GM21723 (cell line): ENCODE results near the gene CLDN20.
A peak's percentile ranks its signal among the peaks of the same experiment; 100 is the strongest.

Experiments used
- ATAC-seq: cut with Tn5 transposase; IDR thresholded peaks from one replicate; pipeline ENCODE4 v1.9.1; 2021; ENCODE audit warnings: mild to moderate bottlenecking, moderate library complexity; ENCODE audit not compliant: unreplicated experiment

The CLDN20 gene

DNA sequence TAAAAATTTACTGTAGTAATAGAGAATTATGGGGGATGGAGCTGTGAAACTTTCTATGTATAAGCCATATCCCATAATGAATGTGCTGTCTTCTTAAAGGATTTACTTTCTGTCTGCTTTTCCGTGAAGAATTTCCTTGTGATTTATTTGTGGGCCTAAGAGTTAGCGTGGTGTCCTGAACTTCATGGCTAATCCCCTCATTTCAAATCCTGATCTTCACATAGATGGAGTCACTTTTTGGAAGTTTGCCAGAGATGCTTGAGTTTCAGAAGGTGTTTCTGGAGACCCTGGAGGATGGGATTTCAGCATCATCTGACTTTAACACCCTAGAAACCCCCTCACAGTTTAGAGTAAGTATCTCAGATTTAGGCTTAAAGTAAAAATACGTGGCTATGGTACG, 19.4 kb upstream of the CLDN20 start:
- no peak for ATAC-seq

- no peak for ATAC-seq
Measured at GRCh38 chr6:155245193-155245592, 18.6 kb upstream of the CLDN20 start.

DNA sequence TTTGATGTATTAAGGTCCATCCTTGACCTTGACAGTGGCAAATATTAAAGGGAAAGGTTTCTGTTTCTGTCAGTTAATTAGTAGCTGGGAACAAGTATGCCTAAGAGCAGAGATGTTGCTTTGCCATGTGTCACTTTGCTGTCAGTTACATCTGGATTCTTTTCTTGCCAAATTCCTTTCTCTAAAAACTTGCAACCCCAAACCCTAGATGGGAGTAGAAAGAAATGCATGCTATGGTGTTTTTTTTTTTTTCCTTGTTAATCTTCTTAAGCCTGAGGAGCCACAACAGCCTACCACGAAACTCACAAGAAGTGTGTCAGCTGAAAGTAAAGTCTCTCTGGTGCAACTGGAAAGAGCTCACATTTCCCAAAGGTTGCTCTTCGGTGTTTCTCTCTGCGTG, 18.0 kb upstream of the CLDN20 start:
- ATAC-seq: no peak

DNA sequence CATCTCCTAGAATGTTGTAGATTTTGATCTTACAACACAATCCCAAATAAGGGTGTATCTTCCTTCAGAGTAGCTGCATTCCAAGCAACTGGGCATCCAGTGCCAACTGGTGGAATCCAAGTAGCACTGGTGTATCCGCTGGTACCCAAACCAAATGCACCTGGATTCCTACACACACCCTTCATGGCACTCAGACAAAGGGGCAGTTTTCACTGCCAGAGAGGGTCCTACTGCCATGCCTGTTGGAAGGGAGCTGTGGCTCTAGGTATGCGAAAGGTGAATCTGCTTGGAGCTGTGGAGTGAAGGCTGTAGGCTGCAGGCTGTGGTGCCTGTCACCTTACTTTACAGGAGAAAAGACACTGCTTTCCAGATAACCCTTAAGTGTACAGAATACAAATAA, 17.0 kb upstream of the CLDN20 start:
- no peak for ATAC-seq

- ATAC-seq: no peak
Measured at GRCh38 chr6:155247618-155248007, 16.2 kb upstream of the CLDN20 start.

GRCh38 chr6:155248008-155249001, 15.5 kb upstream of the CLDN20 start:
- ATAC-seq: peak; percentile 62

- ATAC-seq: no peak
Measured at GRCh38 chr6:155250701-155251381, 13.0 kb upstream of the CLDN20 start.

- no peak for ATAC-seq
Measured at GRCh38 chr6:155252581-155252980, 11.2 kb upstream of the CLDN20 start.

DNA sequence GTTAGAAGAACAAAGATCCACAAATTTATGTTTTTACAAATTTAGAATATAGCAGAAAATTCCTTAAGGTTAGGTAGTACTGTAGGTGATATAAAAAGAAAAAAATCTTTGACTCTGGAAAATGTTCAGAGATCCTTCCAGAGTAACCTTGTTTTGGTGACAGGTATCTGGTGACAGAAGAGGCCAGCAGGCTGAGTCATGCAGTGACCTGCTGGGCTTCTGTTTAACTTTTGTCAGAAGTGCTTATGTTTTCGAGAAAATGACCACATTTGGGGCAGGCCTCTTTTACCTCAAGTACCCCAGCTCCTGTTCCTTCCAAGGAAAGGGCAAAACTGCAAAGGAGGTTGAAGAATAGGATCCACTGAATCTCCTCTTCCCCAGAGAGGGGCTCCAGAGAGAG, 10.5 kb upstream of the CLDN20 start:
- ATAC-seq: no peak

DNA sequence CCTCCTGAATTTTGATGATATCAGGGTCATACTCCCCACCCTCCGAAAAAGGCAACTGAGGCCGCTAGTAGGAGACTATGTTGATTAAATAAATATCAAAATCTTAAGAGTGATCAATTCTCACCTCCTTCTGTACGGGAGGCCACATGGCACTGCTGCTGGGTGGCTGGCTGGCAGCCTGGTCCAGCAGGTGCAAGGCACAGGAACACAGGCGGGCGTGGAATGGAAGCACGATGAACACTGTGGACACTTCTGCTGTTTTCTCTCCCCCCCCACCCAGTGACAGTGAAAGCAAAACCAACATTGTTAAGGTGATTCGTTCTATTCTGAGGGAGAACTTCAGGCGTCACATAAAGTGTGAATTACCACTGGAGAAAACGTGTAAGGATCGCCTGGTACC, 9.7 kb upstream of the CLDN20 start:
- ATAC-seq: no peak

DNA sequence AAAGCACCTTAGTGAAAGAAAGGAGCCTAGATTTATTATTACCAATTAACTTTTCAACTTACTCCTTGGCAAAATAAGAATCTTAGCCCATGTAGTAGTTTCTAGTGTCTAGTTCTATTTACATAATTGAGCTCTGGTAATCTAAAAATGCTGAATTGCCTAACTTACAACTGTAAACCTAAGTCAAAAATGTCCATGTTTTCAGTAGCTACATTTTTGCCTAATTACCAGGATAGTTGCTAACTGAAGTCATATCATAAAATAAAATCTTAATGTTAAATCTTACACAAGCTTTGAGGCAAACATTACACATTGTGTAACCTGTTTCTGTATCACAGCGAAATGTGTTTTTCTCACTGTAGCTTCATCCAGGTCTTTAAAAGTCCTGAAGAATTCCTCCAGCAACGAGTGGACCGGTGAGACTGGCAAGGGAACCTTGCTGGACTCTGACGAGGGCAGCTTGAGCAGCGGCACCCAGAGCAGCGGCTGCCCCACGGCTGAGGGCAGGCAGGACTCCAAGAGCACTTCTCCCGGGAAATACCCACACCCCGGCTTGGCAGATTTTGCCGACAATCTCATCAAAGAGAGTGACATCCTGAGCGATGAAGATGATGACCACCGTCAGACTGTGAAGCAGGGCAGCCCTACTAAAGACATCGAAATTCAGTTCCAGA, 7.6 kb upstream of the CLDN20 start:
- no peak for ATAC-seq

DNA sequence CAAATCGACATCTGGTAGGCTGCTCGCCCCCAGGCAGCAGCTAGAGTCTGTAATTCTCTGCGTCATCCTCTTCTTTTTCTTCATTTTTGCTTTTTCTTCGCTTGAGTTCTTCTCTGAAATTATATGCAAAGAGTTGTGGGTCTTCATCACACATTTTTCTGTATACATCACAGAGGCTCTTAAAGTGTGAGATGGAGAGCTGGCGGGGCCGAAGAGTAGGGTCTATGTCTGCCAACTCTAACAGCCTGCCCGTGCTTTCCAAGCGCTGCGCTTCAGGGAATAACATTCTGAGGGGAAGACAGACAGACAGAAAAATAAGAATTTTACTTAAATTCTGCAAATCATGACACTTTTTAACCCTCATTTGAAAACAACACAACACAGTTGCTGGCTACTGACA, 6.0 kb upstream of the CLDN20 start:
- no peak for ATAC-seq

DNA sequence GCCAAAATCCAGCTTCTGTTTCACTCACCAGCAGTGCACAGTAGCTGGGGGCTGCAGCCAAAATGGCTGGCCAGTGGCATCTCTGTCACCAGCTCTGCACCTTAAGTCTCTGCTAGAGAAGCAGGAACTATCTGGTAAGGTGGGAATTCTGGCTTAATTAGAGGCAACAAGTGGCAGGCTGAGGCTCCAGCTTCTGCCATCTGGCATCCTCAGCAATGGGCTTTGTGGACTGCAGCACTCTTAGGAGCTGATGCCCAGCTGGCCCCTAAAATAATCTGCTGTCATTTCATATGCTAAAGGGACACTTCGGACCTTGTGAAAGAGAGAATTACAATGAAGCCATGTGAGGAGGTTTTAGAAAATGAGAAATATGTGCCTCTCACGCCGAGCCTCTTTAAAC, 4.6 kb upstream of the CLDN20 start:
- no peak for ATAC-seq

DNA sequence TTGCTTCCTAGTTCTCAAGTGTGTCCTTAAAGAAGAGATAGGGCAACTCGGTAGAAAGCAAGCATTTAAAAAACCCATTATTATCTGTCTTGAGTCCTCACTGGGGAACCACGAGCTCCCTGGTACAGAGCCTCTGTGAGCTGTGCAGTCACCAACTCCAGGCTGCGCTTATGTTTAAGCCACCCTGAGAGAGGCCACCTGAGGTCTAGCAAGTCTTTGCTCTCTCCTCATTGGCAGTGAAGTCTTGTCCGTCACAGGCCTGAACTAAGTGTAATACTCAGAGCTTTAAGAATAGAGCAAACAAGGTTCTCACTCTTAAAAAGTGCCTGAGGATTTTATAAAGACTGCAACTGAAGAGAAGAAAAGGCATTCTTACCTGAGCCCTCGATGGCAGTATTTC, 3.9 kb upstream of the CLDN20 start:
- ATAC-seq: no peak

GRCh38 chr6:155260686-155261085, 3.1 kb upstream of the CLDN20 start:
- peak; percentile 69 for ATAC-seq

DNA sequence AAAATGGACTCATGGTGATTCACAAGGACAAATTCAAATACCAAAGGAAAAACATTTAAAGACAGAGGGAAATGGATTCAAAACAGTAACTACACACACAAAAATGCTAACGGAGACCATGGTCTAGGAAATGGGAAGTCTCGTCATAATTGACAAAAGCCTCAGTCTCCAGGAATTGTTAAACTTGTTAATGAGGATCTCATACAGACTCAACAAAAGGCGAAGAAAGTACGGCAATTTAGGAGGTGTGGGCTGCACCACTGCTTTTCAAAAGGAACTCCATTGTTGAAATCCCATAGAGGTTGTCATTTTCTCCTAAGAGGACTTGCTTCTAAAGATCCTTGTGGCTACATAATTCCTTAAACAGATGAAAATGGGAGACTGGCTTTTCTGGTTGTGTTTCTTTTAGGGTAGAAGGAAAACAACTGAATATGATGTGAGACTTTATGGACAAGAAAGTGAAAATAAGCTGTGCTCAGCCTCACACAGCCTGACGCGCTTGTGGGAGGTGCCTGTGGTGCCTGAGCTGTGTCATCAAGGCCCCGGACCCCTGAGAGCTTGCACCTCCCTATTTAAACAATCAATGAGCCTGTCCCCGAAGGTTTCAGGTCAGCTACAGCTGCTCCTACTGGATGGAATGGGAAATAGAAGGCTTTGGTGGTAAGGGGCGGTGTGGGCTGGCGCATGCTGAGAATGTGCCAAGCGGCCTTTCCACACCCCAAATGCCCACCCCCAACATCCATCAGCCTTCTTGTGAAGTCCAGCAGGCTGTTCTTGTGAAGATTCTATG, 2.5 kb upstream of the CLDN20 start:
- no peak for ATAC-seq

GRCh38 chr6:155262655-155263054, 1.2 kb upstream of the CLDN20 start:
- ATAC-seq: no peak

DNA sequence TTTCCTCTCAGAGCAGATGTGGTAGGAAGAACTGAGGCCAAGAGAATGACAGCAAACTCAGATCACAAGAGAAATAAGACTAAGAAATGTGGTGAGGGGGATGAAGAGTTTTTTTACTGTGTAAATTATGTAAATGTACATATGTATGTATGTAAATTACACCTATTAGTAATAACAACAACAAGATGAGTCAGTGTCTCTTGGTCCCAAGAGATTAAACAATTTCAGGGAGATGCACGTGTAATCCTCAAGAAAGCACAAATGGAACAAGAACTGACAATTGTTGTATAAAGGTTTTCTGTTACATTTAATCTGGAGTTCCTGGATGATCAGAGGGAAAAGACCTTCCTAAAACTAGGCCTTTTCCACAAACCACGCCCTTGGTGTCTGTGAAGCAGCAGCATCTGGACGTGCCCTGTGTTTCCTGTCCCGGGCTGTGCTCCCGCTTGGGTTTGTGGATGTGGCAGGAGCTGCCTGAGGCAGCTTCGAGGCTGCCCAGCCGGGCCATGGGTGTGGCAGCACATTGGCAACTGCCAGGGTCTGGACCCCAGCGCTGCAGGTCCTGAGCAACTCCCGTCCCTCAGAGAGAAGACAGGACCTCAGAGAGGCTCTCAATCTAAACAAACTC, 994 bp downstream of the CLDN20 start:
- no peak for ATAC-seq

DNA sequence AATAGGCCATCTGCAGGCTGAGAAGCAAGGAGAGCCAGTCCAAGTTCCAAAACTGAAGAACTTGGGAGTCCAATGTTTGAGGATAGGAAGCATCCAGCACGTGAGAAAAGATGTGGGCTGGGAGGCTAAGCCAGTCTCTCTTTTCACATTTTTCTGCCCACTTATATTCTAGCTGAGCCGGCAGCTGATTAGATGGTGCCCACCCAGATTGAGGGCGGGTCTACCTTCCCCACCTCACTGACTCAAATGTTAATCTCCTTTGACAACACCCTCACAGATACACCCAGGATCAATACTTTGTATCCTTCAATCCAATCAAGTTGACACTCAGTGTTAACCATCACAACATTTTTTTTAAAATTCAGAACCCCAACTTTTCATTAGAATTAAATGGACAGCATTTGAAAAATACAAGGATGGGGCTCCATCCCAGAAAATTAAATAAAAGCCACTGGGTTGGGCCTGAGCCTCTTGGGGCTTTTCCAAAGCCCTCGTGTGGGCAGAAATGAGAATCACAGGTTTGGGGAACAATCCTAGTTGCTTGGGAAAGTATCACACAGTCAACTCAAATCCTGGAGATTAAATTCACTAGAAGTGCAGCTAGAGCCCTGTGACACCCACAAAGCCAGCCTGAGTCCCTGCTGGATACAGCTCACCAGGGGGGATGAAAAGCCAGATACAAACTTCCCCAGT, 2.2 kb downstream of the CLDN20 start:
- no peak for ATAC-seq

DNA sequence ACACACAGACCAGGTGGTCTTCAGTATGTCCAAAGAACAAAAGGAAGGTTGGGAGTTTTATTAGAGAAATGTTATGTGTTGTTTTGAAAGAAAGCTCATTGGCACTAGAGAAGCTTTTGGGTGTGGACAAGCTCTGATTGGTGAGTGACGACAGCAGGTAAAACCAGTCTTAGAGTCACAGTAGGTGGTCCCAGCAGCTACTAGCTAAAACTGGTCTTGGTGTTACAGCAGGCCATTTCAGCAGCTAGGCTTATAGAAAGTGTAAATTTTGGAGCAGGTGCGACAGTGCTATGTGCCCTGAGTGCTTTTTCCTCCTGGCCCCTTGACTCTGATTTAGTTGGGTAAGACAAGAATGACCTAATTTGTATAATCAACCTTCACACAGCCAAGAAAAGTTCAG, 3.6 kb downstream of the CLDN20 start:
- ATAC-seq: no peak
